ENCODE data around the gene FSTL5. TPM values are rescaled to one million over a fixed set of nuclear protein-coding genes. Genes with fewer than 3 reads are reported as not detected.

The FSTL5 gene
- total and polyA plus RNA-seq, 2 experiments from 2014 or later: 0.29 to 0.57 TPM

- H3K4me2 ChIP-seq: no peak overlapping the region
- H3K9me3 ChIP-seq (ENCODE audit: low read depth): no peaks in the 10 kb centered on the region
- H3K36me3 ChIP-seq (replicated peaks; ENCODE audit: insufficient read depth, low read depth): no peaks in the 10 kb centered on the region
- 68% methylated on average over 3 of the region's 3 CpGs for WGBS (ENCODE audit: low lambda C conversion rate, missing lambda C conversion rate)
- H3K9me2 ChIP-seq (replicated peaks; ENCODE audit: insufficient read depth): no peaks in the 10 kb centered on the region
- DNase-seq (ENCODE audit: low spot score): no peak
- no peak overlapping the region for H2AFZ ChIP-seq
- TF ChIP-seq EZH2phosphoT487 (IDR thresholded peaks at IDR 0.05; ENCODE audit: low read depth, severe bottlenecking, unreplicated experiment) (no peak), EZH2 (IDR thresholded peaks at IDR 0.05; ENCODE audit: borderline replicate concordance) (no peak), CTCF (IDR thresholded peaks at IDR 0.05; ENCODE audit: poor library complexity) (no peak)
- no peaks in the 10 kb centered on the region for H3K27me3 ChIP-seq
- H3K79me2 ChIP-seq: no peaks in the 10 kb centered on the region
- H3K4me3 ChIP-seq: no peak overlapping the region
- no peak overlapping the region for H3K27ac ChIP-seq
- H4K20me1 ChIP-seq (ENCODE audit: insufficient read depth, poor library complexity, severe bottlenecking): no peaks in the 10 kb centered on the region
- no peaks in the 10 kb centered on the region for H3K4me1 ChIP-seq (ENCODE audit: insufficient read depth)
Observed at GRCh38 chr4:161364681-161365080, 799.1 kb downstream of the FSTL5 start.

GRCh38 chr4:161360982-161361381 lies 802.8 kb downstream of the FSTL5 start:
- no peaks in the 10 kb centered on the region for H4K20me1 ChIP-seq (ENCODE audit: insufficient read depth, poor library complexity, severe bottlenecking)
- no peaks in the 10 kb centered on the region for H3K4me1 ChIP-seq (ENCODE audit: insufficient read depth)
- H3K4me3 ChIP-seq: no peak overlapping the region
- H3K36me3 ChIP-seq (replicated peaks; ENCODE audit: insufficient read depth, low read depth): no peaks in the 10 kb centered on the region
- no peak overlapping the region for H3K4me2 ChIP-seq
- H2AFZ ChIP-seq: no peak overlapping the region
- no peaks in the 10 kb centered on the region for H3K79me2 ChIP-seq
- H3K27me3 ChIP-seq: no peaks in the 10 kb centered on the region
- no peaks in the 10 kb centered on the region for H3K9me2 ChIP-seq (replicated peaks; ENCODE audit: insufficient read depth)
- no peak for DNase-seq (ENCODE audit: low spot score)
- no peak overlapping the region for H3K27ac ChIP-seq
- 96% methylated on average over 4 of the region's 4 CpGs for WGBS (ENCODE audit: low lambda C conversion rate, missing lambda C conversion rate)
- H3K9me3 ChIP-seq (ENCODE audit: low read depth): no peaks in the 10 kb centered on the region
- TF ChIP-seq CTCF (IDR thresholded peaks at IDR 0.05; ENCODE audit: poor library complexity) (no peak), EZH2phosphoT487 (IDR thresholded peaks at IDR 0.05; ENCODE audit: low read depth, severe bottlenecking, unreplicated experiment) (no peak), EZH2 (IDR thresholded peaks at IDR 0.05; ENCODE audit: borderline replicate concordance) (no peak)

- no peaks in the 10 kb centered on the region for H4K20me1 ChIP-seq (ENCODE audit: insufficient read depth, poor library complexity, severe bottlenecking)
- no peak overlapping the region for H3K4me2 ChIP-seq
- H3K36me3 ChIP-seq (replicated peaks; ENCODE audit: insufficient read depth, low read depth): no peaks in the 10 kb centered on the region
- WGBS (ENCODE audit: low lambda C conversion rate, missing lambda C conversion rate): 90% methylated on average over 2 of the region's 2 CpGs
- H3K27ac ChIP-seq: no peak overlapping the region
- no peak overlapping the region for H3K4me3 ChIP-seq
- no peaks in the 10 kb centered on the region for H3K9me2 ChIP-seq (replicated peaks; ENCODE audit: insufficient read depth)
- no peaks in the 10 kb centered on the region for H3K4me1 ChIP-seq (ENCODE audit: insufficient read depth)
- H3K27me3 ChIP-seq: no peaks in the 10 kb centered on the region
- DNase-seq (ENCODE audit: low spot score): peak; percentile 9
- no peak overlapping the region for H2AFZ ChIP-seq
- no peaks in the 10 kb centered on the region for H3K79me2 ChIP-seq
- H3K9me3 ChIP-seq (ENCODE audit: low read depth): no peaks in the 10 kb centered on the region
- TF ChIP-seq EZH2 (IDR thresholded peaks at IDR 0.05; ENCODE audit: borderline replicate concordance) (no peak), CTCF (IDR thresholded peaks at IDR 0.05; ENCODE audit: poor library complexity) (no peak), EZH2phosphoT487 (IDR thresholded peaks at IDR 0.05; ENCODE audit: low read depth, severe bottlenecking, unreplicated experiment) (no peak)
Observed at GRCh38 chr4:161359491-161359890, 804.3 kb downstream of the FSTL5 start.

GRCh38 chr4:161356351-161356750 lies 807.4 kb downstream of the FSTL5 start:
- 63% methylated on average over 3 of the region's 3 CpGs for WGBS (ENCODE audit: low lambda C conversion rate, missing lambda C conversion rate)
- Histone ChIP-seq H3K9me3 (ENCODE audit: low read depth) (no peaks in the 10 kb centered on the region), H4K20me1 (ENCODE audit: insufficient read depth, poor library complexity, severe bottlenecking) (no peaks in the 10 kb centered on the region), H3K4me2 (no peak overlapping the region), H3K4me3 (no peak overlapping the region), H2AFZ (no peak overlapping the region), H3K27ac (no peak overlapping the region), H3K27me3 (no peaks in the 10 kb centered on the region), H3K79me2 (no peaks in the 10 kb centered on the region), H3K36me3 (replicated peaks; ENCODE audit: insufficient read depth, low read depth) (no peaks in the 10 kb centered on the region), H3K4me1 (ENCODE audit: insufficient read depth) (no peaks in the 10 kb centered on the region), H3K9me2 (replicated peaks; ENCODE audit: insufficient read depth) (no peaks in the 10 kb centered on the region)
- DNase-seq (ENCODE audit: low spot score): no peak
- no peak for TF ChIP-seq CTCF (IDR thresholded peaks at IDR 0.05; ENCODE audit: poor library complexity)
- TF ChIP-seq EZH2phosphoT487 (IDR thresholded peaks at IDR 0.05; ENCODE audit: low read depth, severe bottlenecking, unreplicated experiment): no peak
- no peak for TF ChIP-seq EZH2 (IDR thresholded peaks at IDR 0.05; ENCODE audit: borderline replicate concordance)

All from hepatocyte (in vitro differentiated cells).